Measurements from ENCODE around the gene CORIN.

CORIN gene

GRCh38 chr4:47837908-47838294 is at the start of gene CORIN:
CORIN (minus strand) TSS chr4:47838067; CDS start chr4:47837949, 118 bp downstream.
- TF ChIP-seq, protein P1, sequence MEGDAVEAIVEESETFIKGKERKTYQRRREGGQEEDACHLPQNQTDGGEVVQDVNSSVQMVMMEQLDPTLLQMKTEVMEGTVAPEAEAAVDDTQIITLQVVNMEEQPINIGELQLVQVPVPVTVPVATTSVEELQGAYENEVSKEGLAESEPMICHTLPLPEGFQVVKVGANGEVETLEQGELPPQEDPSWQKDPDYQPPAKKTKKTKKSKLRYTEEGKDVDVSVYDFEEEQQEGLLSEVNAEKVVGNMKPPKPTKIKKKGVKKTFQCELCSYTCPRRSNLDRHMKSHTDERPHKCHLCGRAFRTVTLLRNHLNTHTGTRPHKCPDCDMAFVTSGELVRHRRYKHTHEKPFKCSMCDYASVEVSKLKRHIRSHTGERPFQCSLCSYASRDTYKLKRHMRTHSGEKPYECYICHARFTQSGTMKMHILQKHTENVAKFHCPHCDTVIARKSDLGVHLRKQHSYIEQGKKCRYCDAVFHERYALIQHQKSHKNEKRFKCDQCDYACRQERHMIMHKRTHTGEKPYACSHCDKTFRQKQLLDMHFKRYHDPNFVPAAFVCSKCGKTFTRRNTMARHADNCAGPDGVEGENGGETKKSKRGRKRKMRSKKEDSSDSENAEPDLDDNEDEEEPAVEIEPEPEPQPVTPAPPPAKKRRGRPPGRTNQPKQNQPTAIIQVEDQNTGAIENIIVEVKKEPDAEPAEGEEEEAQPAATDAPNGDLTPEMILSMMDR (conservative IDR thresholded peaks at IDR 0.05; ENCODE audit: control insufficient read depth, insufficient read depth, low read depth, low read length) = no peak
- peak within 1 kb of the TSS; percentile 69 for H3K4me3 ChIP-seq (ENCODE audit: control insufficient read depth, low read depth, low read length)
- no peak for DNase-seq (ENCODE audit: low read depth)

- no peak for DNase-seq (ENCODE audit: low read depth)
- TF ChIP-seq, protein P1 (conservative IDR thresholded peaks at IDR 0.05; ENCODE audit: control insufficient read depth, insufficient read depth, low read depth, low read length) = no peak
- no peak overlapping the region for H3K4me3 ChIP-seq (ENCODE audit: control insufficient read depth, low read depth, low read length)
Observed at GRCh38 chr4:47882228-47882627, 44.4 kb upstream of the CORIN start.

DNA sequence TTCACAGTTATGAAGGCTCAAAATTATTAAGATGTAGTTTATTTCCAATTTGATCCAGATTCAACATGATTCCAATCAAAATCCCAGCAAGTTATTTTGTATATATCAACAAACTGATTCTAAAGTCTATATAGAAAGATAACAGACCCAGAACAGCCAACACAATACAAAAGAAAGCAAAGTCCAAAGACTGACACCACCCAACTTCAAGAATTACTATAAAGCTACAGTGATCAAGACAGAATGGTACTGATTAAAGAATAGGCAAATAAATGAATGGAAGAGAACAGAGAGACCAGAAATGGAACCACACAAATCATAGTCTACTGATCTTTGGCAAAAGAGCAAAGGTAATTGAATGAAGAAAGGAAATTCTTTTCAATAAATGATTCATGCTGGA is 41.6 kb upstream of the CORIN start:
- H3K4me3 ChIP-seq (ENCODE audit: control insufficient read depth, low read depth, low read length) = no peak overlapping the region
- no peak for DNase-seq (ENCODE audit: low read depth)
- TF ChIP-seq, protein P1 (conservative IDR thresholded peaks at IDR 0.05; ENCODE audit: control insufficient read depth, insufficient read depth, low read depth, low read length) = no peak

DNA sequence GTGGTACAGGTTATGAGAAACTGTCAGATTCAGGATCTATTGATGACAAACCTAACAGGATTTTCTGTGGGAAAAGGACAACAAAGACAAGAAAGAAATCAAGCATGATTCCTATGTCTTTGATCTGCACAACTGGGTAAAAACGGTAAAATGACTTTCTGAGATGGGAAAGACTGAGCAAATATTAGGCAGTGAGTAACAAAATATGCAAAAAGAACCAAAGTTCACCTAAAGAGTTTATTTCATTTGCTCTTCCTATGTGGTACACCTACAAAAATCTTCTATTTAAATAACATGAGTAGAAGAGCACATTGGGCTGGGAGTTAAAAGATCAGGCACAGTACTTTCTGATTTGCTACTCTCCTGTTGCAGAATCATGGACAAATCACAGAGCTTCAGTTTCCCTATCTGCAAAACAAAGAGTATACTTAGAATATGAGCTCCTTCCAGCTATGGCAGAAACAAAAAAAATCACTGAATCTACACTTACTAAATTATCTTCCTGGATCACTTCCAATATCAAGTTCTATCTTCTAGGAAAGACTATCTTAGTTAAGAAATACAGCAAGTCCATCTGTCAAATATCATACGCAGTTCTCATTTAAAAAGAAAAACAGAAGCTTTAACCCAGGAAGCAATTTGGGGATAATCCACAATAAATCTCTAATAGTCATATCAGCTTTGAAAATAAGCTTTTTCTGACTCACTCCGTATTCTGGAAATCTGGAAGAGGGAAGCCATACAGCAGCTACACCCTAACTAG is 39.1 kb upstream of the CORIN start:
- TF ChIP-seq, protein P1 (conservative IDR thresholded peaks at IDR 0.05; ENCODE audit: control insufficient read depth, insufficient read depth, low read depth, low read length) = no peak
- DNase-seq (ENCODE audit: low read depth) = no peak
- no peak overlapping the region for H3K4me3 ChIP-seq (ENCODE audit: control insufficient read depth, low read depth, low read length)

DNA sequence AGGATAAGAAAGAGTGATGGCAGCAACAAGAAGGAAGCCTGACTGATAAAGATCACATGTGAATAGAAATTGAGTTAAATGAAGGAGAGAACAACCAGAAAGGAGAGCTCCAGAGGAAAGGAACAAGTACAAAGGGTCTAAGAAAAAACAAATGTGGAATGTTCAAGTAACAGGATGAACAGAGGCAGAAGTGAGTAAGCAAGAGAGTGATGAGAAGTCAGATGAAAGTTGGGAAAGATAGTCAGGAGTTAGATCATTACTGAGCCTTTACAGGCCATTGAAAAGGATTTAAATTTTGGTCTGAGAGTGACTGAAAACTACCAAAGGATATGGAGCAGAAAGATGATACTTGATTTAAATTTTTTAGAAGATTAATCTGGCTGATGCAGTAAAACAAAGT is 38.4 kb upstream of the CORIN start:
- TF ChIP-seq, protein P1 (conservative IDR thresholded peaks at IDR 0.05; ENCODE audit: control insufficient read depth, insufficient read depth, low read depth, low read length) = no peak
- peak; percentile 45 for DNase-seq (ENCODE audit: low read depth)
- no peak overlapping the region for H3K4me3 ChIP-seq (ENCODE audit: control insufficient read depth, low read depth, low read length)

GRCh38 chr4:47873877-47874541 is 36.1 kb upstream of the CORIN start:
- TF ChIP-seq, protein P1 (conservative IDR thresholded peaks at IDR 0.05; ENCODE audit: control insufficient read depth, insufficient read depth, low read depth, low read length) = no peak
- H3K4me3 ChIP-seq (ENCODE audit: control insufficient read depth, low read depth, low read length) = no peak overlapping the region
- DNase-seq (ENCODE audit: low read depth) = no peak
